ENCODE results near the gene LCN9. TPM values are rescaled to one million over a fixed set of nuclear protein-coding genes. Genes with fewer than 3 reads are reported as not detected.

The LCN9 gene
- total and polyA plus RNA-seq, 12 donors, result not detected

- WGBS, 2 donors, result 81 to 83% methylated on average over 16 of the region's 16 CpGs
- ATAC-seq (no peak), DNase-seq (no peak)
- peaks cover 0 to 39% (median 4%) of the 10 kb centered on the region in 7 donors for H3K27me3 ChIP-seq
- peaks cover 0 to 1% (median 0%) of the 10 kb centered on the region in 9 donors for H3K4me1 ChIP-seq
- no peaks in the 10 kb centered on the region for H3K36me3 ChIP-seq
- H3K4me3 ChIP-seq, result no peak overlapping the region
- no peak for TF ChIP-seq CTCF (IDR thresholded peaks at IDR 0.05)
- H3K27ac ChIP-seq, result no peak overlapping the region
- intact Hi-C loops (cut with DNase I), result no loop called here
- H3K9me3 ChIP-seq, result no peaks in the 10 kb centered on the region
These were observed 33.3 kb downstream of the LCN9 start for GRCh38 chr9:135696446-135696845.

DNA sequence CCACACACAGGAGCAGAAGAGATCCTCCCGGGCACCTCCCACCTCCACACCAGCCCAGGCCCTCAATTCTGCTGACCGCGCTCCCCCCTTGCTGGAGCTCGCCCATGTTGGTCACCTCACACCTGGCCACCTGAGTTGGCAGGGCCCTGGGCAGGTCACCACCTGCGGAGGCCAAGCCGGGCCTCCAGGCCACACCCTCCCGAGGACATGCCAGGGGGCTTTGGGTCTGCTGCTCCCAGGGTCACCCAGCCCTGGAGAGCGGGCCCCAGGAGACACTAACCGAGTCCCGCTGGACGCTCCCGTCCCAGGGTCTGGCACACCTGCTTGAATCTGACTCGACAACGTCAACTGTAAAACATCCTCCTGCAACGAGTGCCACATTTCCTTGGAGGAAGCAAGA is 34.1 kb downstream of the LCN9 start:
- DNase-seq (no peak), ATAC-seq (no peak)
- no peak for TF ChIP-seq CTCF (IDR thresholded peaks at IDR 0.05)
- 78 to 83% methylated on average over 15 of the region's 15 CpGs for WGBS, 2 donors
- intact Hi-C loops (cut with DNase I), result no loop called here
- no peaks in the 10 kb centered on the region for H3K9me3 ChIP-seq
- H3K4me1 ChIP-seq, result peaks cover 0 to 9% (median 8%) of the 10 kb centered on the region in 9 donors
- H3K36me3 ChIP-seq, result no peaks in the 10 kb centered on the region
- H3K27ac ChIP-seq, result no peak overlapping the region
- no peak overlapping the region for H3K4me3 ChIP-seq
- H3K27me3 ChIP-seq, result peaks cover 1 to 44% (median 12%) of the 10 kb centered on the region in 7 donors

DNA sequence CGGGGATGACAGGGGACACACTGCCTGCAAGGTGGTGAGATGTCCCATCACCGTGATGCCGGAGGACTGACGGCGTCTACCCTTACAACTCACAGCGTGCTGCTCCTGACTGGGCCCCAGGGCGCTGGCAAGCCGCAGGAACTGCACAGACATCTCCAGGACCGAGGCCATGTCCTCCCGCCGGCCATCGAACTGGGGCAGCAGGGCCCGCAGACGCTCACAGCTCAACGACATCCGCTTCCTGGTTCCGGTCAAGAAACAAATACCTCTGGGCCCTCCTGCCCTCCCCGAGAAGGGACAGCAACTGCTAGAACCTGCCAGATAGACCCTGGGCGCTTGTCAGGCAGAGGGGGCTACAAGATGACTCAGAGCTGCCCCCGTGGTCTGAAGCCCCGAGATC is 35.1 kb downstream of the LCN9 start:
- WGBS, 2 donors, result 63 to 70% methylated on average over 21 of the region's 21 CpGs
- Histone ChIP-seq H3K4me3 (no peak overlapping the region), H3K36me3 (no peaks in the 10 kb centered on the region), H3K4me1 (peaks cover 0 to 15% (median 10%) of the 10 kb centered on the region in 9 donors), H3K9me3 (no peaks in the 10 kb centered on the region), H3K27ac (no peak overlapping the region), H3K27me3 (peaks cover 5 to 44% (median 22%) of the 10 kb centered on the region in 7 donors)
- DNase-seq (no peak), ATAC-seq (no peak)
- intact Hi-C loops (cut with DNase I), result no loop called here
- TF ChIP-seq CTCF (IDR thresholded peaks at IDR 0.05), result no peak

- H3K36me3 ChIP-seq, result no peaks in the 10 kb centered on the region
- peaks cover 5 to 44% (median 27%) of the 10 kb centered on the region in 7 donors for H3K27me3 ChIP-seq
- no peak for TF ChIP-seq CTCF (IDR thresholded peaks at IDR 0.05)
- H3K4me3 ChIP-seq, result no peak overlapping the region
- DNase-seq (no peak), ATAC-seq (no peak)
- no peaks in the 10 kb centered on the region for H3K9me3 ChIP-seq
- H3K4me1 ChIP-seq, result peaks cover 0 to 15% (median 10%) of the 10 kb centered on the region in 9 donors
- H3K27ac ChIP-seq, result no peak overlapping the region
- 68 to 76% methylated on average over 19 of the region's 19 CpGs for WGBS, 2 donors
- intact Hi-C loops (cut with DNase I), result no loop called here
These were observed 35.7 kb downstream of the LCN9 start for GRCh38 chr9:135698767-135699166.

Data from heart right ventricle (tissue), 16 donors.